ENCODE results near the gene ABLIM2. TPM values are rescaled to one million over a fixed set of nuclear protein-coding genes. Genes with fewer than 3 reads are reported as not detected.

ABLIM2 gene
- total RNA-seq, 1 donor from 2014 or later: 5.2 TPM

DNA sequence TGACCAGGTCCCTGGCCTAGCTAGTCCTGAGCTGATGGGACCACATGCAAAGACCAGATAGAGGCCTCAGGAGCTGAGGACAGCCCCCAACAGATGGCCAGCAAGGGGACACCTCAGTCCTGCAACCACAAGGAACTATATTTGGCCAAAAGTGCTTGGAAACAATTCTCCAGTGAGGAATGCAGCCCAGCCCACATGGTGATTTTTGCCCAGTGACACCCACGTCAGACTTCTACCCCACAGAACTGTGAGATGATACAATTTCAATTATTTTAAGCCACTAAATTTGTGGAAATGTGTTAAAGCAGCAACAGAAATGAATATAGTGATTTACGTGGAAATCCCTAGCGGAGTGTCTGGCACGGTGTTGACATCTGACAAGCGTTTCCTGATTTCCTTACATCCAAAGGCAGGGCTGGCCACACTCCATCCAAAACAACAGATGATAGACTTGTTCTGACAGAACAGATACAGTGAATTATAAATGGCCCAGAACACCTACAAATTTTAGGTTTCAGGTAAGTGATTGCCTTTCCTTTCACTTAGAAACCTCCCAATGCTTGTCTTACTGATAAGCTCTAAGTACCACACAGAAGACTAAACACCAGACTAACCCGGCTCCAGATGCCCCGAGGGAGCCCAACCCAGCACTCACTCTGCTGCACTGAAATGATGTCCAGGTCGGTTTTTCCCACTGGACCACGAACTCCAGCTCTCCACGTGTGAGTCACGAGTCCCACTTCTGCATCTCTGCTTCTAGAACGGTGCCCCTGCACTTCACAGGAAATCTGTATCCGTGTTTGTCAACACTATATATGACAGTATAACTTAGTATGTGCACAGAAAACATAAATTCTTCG is 224.7 kb downstream of the ABLIM2 start:
- Histone ChIP-seq H3K9me3 (no peaks in the 10 kb centered on the region), H3K36me3 (no peaks in the 10 kb centered on the region), H3K4me3 (no peak overlapping the region), H3K27me3 (ENCODE audit: low read depth) (no peaks in the 10 kb centered on the region), H3K4me1 (peaks cover 37% of the 10 kb centered on the region), H3K27ac (no peak overlapping the region)
- ATAC-seq (no peak), DNase-seq (no peak)
- intact Hi-C loops (cut with DNase I): no loop called here
- TF ChIP-seq, protein P1, sequence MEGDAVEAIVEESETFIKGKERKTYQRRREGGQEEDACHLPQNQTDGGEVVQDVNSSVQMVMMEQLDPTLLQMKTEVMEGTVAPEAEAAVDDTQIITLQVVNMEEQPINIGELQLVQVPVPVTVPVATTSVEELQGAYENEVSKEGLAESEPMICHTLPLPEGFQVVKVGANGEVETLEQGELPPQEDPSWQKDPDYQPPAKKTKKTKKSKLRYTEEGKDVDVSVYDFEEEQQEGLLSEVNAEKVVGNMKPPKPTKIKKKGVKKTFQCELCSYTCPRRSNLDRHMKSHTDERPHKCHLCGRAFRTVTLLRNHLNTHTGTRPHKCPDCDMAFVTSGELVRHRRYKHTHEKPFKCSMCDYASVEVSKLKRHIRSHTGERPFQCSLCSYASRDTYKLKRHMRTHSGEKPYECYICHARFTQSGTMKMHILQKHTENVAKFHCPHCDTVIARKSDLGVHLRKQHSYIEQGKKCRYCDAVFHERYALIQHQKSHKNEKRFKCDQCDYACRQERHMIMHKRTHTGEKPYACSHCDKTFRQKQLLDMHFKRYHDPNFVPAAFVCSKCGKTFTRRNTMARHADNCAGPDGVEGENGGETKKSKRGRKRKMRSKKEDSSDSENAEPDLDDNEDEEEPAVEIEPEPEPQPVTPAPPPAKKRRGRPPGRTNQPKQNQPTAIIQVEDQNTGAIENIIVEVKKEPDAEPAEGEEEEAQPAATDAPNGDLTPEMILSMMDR (IDR thresholded peaks at IDR 0.05): no peak

DNA sequence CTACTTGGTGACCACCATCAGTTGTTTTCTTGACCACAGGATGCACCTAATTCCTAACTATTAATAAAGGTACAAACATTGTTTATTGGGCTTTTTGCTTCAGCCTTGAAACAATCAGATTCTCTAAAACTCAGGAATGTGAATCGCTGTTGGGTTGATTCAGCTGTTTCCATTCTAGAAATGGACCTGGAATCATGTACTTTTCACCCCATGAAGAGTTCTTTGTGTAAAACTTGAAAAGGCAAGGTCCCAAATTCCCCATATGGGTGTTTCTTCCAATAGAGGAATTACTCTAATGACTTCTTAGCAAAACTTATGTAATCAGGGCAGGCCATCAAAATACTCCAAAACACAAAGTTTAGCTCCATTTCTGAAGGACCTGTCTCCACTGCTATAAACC is 226.3 kb downstream of the ABLIM2 start:
- no peaks in the 10 kb centered on the region for H3K36me3 ChIP-seq
- H3K27ac ChIP-seq: no peak overlapping the region
- no peak for DNase-seq
- no peaks in the 10 kb centered on the region for H3K9me3 ChIP-seq
- intact Hi-C loops (cut with DNase I): no loop called here
- no peak overlapping the region for H3K4me3 ChIP-seq
- TF ChIP-seq, protein P1 (IDR thresholded peaks at IDR 0.05): no peak
- H3K27me3 ChIP-seq (ENCODE audit: low read depth): no peaks in the 10 kb centered on the region
- no peak for ATAC-seq
- peaks cover 28% of the 10 kb centered on the region for H3K4me1 ChIP-seq

DNA sequence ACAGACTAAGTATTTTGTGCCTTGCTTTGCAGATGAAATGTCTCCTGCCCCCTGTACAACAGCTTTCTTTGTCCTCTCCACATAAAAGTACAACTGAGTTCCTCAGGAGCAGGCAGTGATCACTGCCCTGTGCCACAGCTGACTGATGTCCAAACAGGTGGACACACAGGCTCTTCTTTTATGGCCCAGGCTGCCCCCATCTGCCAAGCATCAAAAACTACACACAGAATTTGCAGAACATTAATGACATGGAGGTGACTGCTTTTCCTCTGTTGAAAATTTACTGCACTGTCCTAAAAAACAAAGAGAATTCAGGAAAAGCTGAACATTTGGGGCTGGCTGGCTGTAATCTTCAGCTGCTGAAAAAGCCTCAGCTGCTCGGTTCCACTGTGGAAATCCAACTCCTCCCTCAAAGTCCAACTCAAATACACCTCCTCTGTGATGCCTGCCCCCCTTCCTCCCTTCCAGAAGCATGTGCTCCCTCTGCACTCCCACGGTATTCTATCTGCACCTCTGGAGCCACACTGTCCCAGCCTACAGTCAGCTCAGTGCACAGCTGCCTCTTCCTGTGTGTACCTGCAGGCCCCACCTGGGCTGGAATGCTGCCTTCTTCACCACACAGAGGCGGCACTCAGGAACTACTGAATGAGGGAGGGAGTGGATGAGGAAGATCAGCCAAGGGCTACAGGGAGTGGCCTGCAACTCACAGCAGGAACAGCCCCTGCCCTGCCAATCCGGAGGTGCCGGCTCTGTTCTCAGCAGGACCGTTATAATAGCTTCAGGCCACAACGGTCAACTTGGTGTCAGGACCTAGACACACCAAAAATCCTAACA is 229.3 kb downstream of the ABLIM2 start:
- no peaks in the 10 kb centered on the region for H3K36me3 ChIP-seq
- intact Hi-C loops (cut with DNase I): no loop called here
- peak; percentile 88 to 92 for ATAC-seq
- peaks cover 16% of the 10 kb centered on the region for H3K4me1 ChIP-seq
- H3K4me3 ChIP-seq: no peak overlapping the region
- H3K27ac ChIP-seq: no peak overlapping the region
- peak; percentile 72 for DNase-seq
- H3K27me3 ChIP-seq (ENCODE audit: low read depth): no peaks in the 10 kb centered on the region
- no peaks in the 10 kb centered on the region for H3K9me3 ChIP-seq
- TF ChIP-seq, protein P1 (IDR thresholded peaks at IDR 0.05): peak; percentile 12

DNA sequence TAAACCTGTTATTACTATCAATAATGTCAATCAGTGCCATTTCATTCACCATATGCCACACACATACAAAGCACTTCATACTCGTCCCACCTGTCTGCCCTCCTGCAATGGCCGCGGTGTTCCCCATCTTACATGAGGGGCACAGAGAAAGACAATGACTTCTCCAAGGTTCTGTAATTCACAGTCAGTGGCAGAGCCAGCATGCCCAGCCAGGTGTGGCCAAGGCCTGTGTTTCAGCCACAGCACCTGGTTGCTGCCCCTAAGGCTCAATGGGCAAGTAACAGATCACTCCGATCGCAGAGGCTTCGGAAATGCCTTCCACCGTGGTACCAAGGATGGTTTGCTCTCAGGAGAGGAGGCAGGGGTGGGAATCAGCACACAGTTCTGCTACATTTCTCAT is 229.9 kb downstream of the ABLIM2 start:
- Histone ChIP-seq H3K4me1 (peaks cover 16% of the 10 kb centered on the region), H3K27ac (no peak overlapping the region), H3K9me3 (no peaks in the 10 kb centered on the region), H3K4me3 (no peak overlapping the region), H3K36me3 (no peaks in the 10 kb centered on the region), H3K27me3 (ENCODE audit: low read depth) (no peaks in the 10 kb centered on the region)
- ATAC-seq (no peak), DNase-seq (no peak)
- intact Hi-C loops (cut with DNase I): no loop called here
- TF ChIP-seq, protein P1 (IDR thresholded peaks at IDR 0.05): no peak

DNA sequence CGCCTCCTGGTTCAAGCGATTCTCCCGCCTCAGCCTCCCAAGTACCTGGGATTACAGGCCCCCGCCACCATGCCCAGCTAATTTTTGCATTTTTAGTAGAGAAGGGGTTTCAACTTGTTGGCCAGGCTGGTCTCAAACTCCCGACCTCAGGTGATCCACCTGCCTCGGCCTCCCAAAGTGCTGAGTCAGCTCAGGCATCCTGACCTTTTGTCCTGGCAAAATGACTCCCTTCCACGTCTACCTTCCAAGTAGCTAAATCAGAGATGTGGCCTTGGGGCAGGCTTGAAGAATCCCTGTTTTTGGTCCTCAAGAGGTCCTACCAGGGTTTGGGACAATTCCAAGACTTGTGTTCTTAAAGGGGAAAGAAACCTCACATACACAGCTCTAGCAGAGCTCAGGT is 231.8 kb downstream of the ABLIM2 start:
- no peaks in the 10 kb centered on the region for H3K36me3 ChIP-seq
- TF ChIP-seq, protein P1 (IDR thresholded peaks at IDR 0.05): no peak
- intact Hi-C loops (cut with DNase I): no loop called here
- no peaks in the 10 kb centered on the region for H3K9me3 ChIP-seq
- ATAC-seq (no peak), DNase-seq (no peak)
- peaks cover 16% of the 10 kb centered on the region for H3K4me1 ChIP-seq
- H3K4me3 ChIP-seq: no peak overlapping the region
- H3K27me3 ChIP-seq (ENCODE audit: low read depth): no peaks in the 10 kb centered on the region
- no peak overlapping the region for H3K27ac ChIP-seq

Measured in lower lobe of right lung (tissue), 2 donors.